HepG2 (cell line): ENCODE results near the gene TBL2. TPM values are rescaled to one million over a fixed set of nuclear protein-coding genes. Genes with fewer than 3 reads are reported as not detected.
"Not testable (repeated sequence)": the region's sequence is repeated elsewhere in the genome, so short reads cannot be mapped to it uniquely, and the experiment has no call there.

Experiments used
- ATAC-seq: fragments of 200-7000 bp; cut with Tn5 transposase; 3 replicates; pipeline ENCODE4 v1.9.1; 2020; ENCODE audit warnings: mild to moderate bottlenecking, moderate library complexity
- BruUV-seq: library from RNA; stranded (reverse); fragments of 400-500 nt; replicated peaks from 2 replicates; lab custom pipeline; 2021; lab: Mats Ljungman, UMichigan
- CTCF ChIA-PET: fragments of 300-600 bp; formaldehyde crosslinking; extraction: SDS; loops from one replicate; lab custom pipeline; 2021; ENCODE audit warnings: low total read pairs, inconsistent platforms, low intra/inter-chr PET ratio; lab: Yijun Ruan, JAX
- POLR2A ChIA-PET: fragments of 350-600 bp; sonication (Branson Sonifier 250); formaldehyde crosslinking; loops from one replicate; lab custom pipeline; 2020; ENCODE audit warnings: antibody characterized with exemption, inconsistent platforms; lab: Yijun Ruan, JAX
- DNase-seq: peaks from one replicate; pipeline ENCODE4 v3.0.0-alpha.2; 2015; ENCODE audit warnings: low spot score
- FAIRE-seq: peaks from 3 replicates; lab custom pipeline; 2011; peaks lifted over from hg19 to GRCh38; lab: Jason Lieb, UNC
- H2AFZ ChIP-seq: one replicate; pipeline ENCODE4 v1.6.1; 2011; ENCODE audit warnings: low read length, inconsistent platforms
- H3K27ac ChIP-seq: fragments of 300-600 bp; 3 replicates; pipeline ENCODE4 v1.8.0; 2011; ENCODE audit warnings: mixed run types, mild to moderate bottlenecking, mixed read lengths, low read length, inconsistent platforms; ENCODE audit not compliant: insufficient read depth; ENCODE audit errors: extremely low read length
- H3K27me3 ChIP-seq, 2 experiments: fragments of 200-600 bp in 1 of 2; 2 replicates in 1 of 2; 3 replicates in 1 of 2; pipeline versions ENCODE4 v1.6.0 to v1.8.0; 2011; ENCODE audit warnings: low read length in 2 of 2, mild to moderate bottlenecking in 2 of 2, moderate library complexity in 2 of 2, inconsistent platforms in 1 of 2; ENCODE audit not compliant: insufficient read depth in 2 of 2, control insufficient read depth in 1 of 2
- H3K36me3 ChIP-seq, 2 experiments: fragments of 200-600 bp in 1 of 2; replicated peaks in 1 of 2; 2 replicates in 1 of 2; 3 replicates in 1 of 2; pipeline versions ENCODE4 v1.5.1 to v1.8.0; 2011; ENCODE audit warnings: low read length in 2 of 2, inconsistent platforms in 1 of 2; ENCODE audit not compliant: insufficient read depth in 2 of 2, control insufficient read depth in 1 of 2
- H3K4me1 ChIP-seq: 2 replicates; pipeline ENCODE4 v1.5.1; 2012; ENCODE audit warnings: low read length, inconsistent platforms; ENCODE audit not compliant: insufficient read depth
- H3K4me2 ChIP-seq: 2 replicates; pipeline ENCODE4 v1.6.0; 2011; ENCODE audit warnings: low read depth, low read length, inconsistent platforms
- H3K4me3 ChIP-seq, 3 experiments: fragments of 200-600 bp in 1 of 3; sonication (generic), shearing (Covaris generic) in 1 of 3; replicated peaks in 1 of 3; 2 replicates each; pipeline ENCODE4 v1.5.1; 2011 to 2016; ENCODE audit warnings: low read length in 3 of 3, inconsistent platforms in 2 of 3, low read depth in 2 of 3, mild to moderate bottlenecking in 2 of 3, control low read depth in 1 of 3, mixed read lengths in 1 of 3; ENCODE audit not compliant: insufficient read depth in 1 of 3
- H3K79me2 ChIP-seq: one replicate; pipeline ENCODE4 v1.6.1; 2011; ENCODE audit warnings: low read length, inconsistent platforms; ENCODE audit not compliant: insufficient read depth
- H3K9ac ChIP-seq: 2 replicates; pipeline ENCODE4 v1.6.0; 2011; ENCODE audit warnings: mild to moderate bottlenecking, low read depth, low read length, inconsistent platforms; ENCODE audit not compliant: insufficient read depth
- H3K9me3 ChIP-seq: 2 replicates; pipeline ENCODE4 v1.5.1; 2012; ENCODE audit warnings: mild to moderate bottlenecking, low read length
- H4K20me1 ChIP-seq: 2 replicates; pipeline ENCODE4 v1.6.0; 2011; ENCODE audit warnings: inconsistent platforms, mild to moderate bottlenecking, low read length, moderate library complexity; ENCODE audit not compliant: insufficient read depth
- RBM22 ChIP-seq: fragments of 200-400 bp; formaldehyde crosslinking; optimal IDR thresholded peaks from 2 replicates; pipeline ENCODE3; 2017; ENCODE audit warnings: mild to moderate bottlenecking, low read length, moderate library complexity
- ZNF121 ChIP-seq: sonication (generic); formaldehyde crosslinking; IDR thresholded peaks from 2 replicates; pipeline ENCODE4 v1.5.0; 2020; ENCODE audit warnings: mild to moderate bottlenecking, missing genetic modification reagents
- ZNF770 ChIP-seq: sonication (generic); formaldehyde crosslinking; IDR thresholded peaks from 2 replicates; pipeline ENCODE4 v1.5.0; 2020; ENCODE audit warnings: mild to moderate bottlenecking, missing genetic modification reagents
- WGBS: methylation state at CpG from one replicate; pipeline ENCODE4 v1.1.6; 2017; ENCODE audit warnings: low lambda C conversion rate; 5-methylcytosine and 5-hydroxymethylcytosine counted together
- in situ Hi-C: cut with HindIII; loops from 2 replicates; pipeline ENCODE4 v1.10.0; 2017; ENCODE audit warnings: low pct_unique_long_range_greater_than_20kb; ENCODE audit not compliant: extremely low pct_ligation_motif_present
- intact Hi-C: fragments of 100-400 bp; cut with micrococcal nuclease; formaldehyde crosslinking; loops from one replicate; pipeline ENCODE4 v1.10.0; 2022; ENCODE audit not compliant: unreplicated experiment
- polyA plus RNA-seq, 8 experiments: library from polyadenylated mRNA; depleted of rRNA in 3 of 8; stranded (reverse) in 7 of 8; unstranded in 1 of 8; fragments of >200 nt; fragmentation: Illumina TruSeq in 4 of 8; extraction: Trizol in 4 of 8; gene quantifications; 2 replicates each; pipeline versions ENCODE4 v1.2.1 to v1.2.3, GENCODE V29; 2011 to 2016; ENCODE audit warnings: low read depth in 4 of 8, missing spikeins in 1 of 8, mixed read lengths in 1 of 8; ENCODE audit not compliant: insufficient read depth in 1 of 8
- total RNA-seq, 5 experiments: library from RNA; depleted of rRNA; stranded (reverse); fragments of >200 nt; fragmentation: Illumina TruSeq; extraction: Trizol; gene quantifications; 2 replicates each; pipeline ENCODE4 v1.2.3, GENCODE V29; 2016; ENCODE audit warnings: low read depth in 1 of 5
- TF ChIP-seq, protein P1 (sequence below): sonication (generic); formaldehyde crosslinking; IDR thresholded peaks from 2 replicates; pipeline ENCODE4 v1.4.0; 2020; ENCODE audit warnings: missing genetic modification reagents

TBL2 gene
- total and polyA plus RNA-seq, 2 of the 13 experiments (the other 11 are each of a cell fraction or from before 2014, with no cell fraction given) = 43.4 to 47.2 TPM

DNA sequence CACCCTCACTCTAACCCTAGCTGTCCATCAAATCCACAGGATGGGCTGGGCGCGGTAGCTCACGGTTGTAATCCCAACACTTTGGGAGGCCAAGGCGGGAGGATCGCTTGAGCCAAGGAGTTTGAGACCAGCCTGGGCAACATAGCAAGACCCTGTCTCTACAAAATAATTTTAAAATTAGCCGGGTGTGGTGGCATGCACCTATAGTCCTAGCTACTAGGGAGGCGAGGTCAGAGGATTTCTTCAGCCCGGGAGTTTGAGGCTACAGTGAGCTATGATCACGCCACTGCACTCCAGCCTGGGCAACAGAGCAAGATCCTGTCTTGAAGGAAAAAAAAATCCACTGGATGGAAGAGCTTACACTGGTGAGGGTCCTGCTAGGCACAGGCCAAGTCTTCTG, 39.1 kb upstream of the TBL2 start:
- intact Hi-C loops, in situ Hi-C loops: not testable (repeated sequence)

More for the DNA sequence above, 39.1 kb upstream of the TBL2 start:
- DNase-seq, BruUV-seq, ATAC-seq, H2AFZ ChIP-seq, FAIRE-seq, H3K4me2 ChIP-seq, CTCF ChIA-PET, H3K4me3 ChIP-seq, H3K9ac ChIP-seq, H3K27me3 ChIP-seq, H3K9me3 ChIP-seq: not testable (repeated sequence)
- POLR2A ChIA-PET = interaction anchor here (13.2 kb wide), 1 partner anchor 12 kb away, joined by 416 read pairs; no protein-coding TSS in a partner anchor
- H3K27ac ChIP-seq = peak overlapping the region; percentile 26
- H3K79me2 ChIP-seq = peaks cover 33% of the 10 kb centered on the region
- H3K36me3 ChIP-seq = peaks cover 14 to 39% of the 10 kb centered on the region in 2 experiments
- peak; percentile 94 for TF ChIP-seq ZNF121 (CRISPR knock-in tag)
- TF ChIP-seq RBM22 = peak; percentile 43
- TF ChIP-seq, protein P1, sequence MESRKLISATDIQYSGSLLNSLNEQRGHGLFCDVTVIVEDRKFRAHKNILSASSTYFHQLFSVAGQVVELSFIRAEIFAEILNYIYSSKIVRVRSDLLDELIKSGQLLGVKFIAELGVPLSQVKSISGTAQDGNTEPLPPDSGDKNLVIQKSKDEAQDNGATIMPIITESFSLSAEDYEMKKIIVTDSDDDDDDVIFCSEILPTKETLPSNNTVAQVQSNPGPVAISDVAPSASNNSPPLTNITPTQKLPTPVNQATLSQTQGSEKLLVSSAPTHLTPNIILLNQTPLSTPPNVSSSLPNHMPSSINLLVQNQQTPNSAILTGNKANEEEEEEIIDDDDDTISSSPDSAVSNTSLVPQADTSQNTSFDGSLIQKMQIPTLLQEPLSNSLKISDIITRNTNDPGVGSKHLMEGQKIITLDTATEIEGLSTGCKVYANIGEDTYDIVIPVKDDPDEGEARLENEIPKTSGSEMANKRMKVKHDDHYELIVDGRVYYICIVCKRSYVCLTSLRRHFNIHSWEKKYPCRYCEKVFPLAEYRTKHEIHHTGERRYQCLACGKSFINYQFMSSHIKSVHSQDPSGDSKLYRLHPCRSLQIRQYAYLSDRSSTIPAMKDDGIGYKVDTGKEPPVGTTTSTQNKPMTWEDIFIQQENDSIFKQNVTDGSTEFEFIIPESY = peak; percentile 75
- peak; percentile 27; the same call in 1 of the 2 replicates for TF ChIP-seq ZNF770 (CRISPR knock-in tag)
- peaks cover 100% of the 10 kb centered on the region for H3K4me1 ChIP-seq
- 97% methylated on average over 9 of the region's 9 CpGs for WGBS
- peaks cover 61% of the 10 kb centered on the region for H4K20me1 ChIP-seq
